Kidney epithelial cell (primary cell): ENCODE data around the gene EXT2. TPM values are rescaled to one million over a fixed set of nuclear protein-coding genes. Genes with fewer than 3 reads are reported as not detected.

Source experiments
- DNase-seq: peaks from one replicate; pipeline ENCODE4 v3.0.0-alpha.2; 2010; ENCODE audit warnings: low read depth
- H3K27me3 ChIP-seq: 2 replicates; pipeline ENCODE4 v1.6.0; 2011; ENCODE audit warnings: low read length; ENCODE audit not compliant: control insufficient read depth, insufficient read depth
- H3K36me3 ChIP-seq: 2 replicates; pipeline ENCODE4 v1.5.1; 2011; ENCODE audit warnings: low read length; ENCODE audit not compliant: control insufficient read depth, insufficient read depth
- H3K4me3 ChIP-seq: 2 replicates; pipeline ENCODE4 v1.5.1; 2011; ENCODE audit warnings: low read depth, mild to moderate bottlenecking, control low read depth, low read length
- CTCF ChIP-seq: IDR thresholded peaks from 2 replicates; pipeline ENCODE4 v1.5.1; 2011; ENCODE audit warnings: mild to moderate bottlenecking, moderate library complexity, low read length, control low read depth, inconsistent platforms; ENCODE audit not compliant: insufficient read depth, poor library complexity, severe bottlenecking
- total RNA-seq: library from RNA; depleted of rRNA; stranded (reverse); fragments of >200 nt; gene quantifications from 2 replicates; pipeline ENCODE4 v1.2.3, GENCODE V29; 2015

EXT2 gene
- total RNA-seq, 1 donor from 2014 or later, result 83.5 TPM

- no peak overlapping the region for H3K4me3 ChIP-seq
- H3K27me3 ChIP-seq, result no peaks in the 10 kb centered on the region
- TF ChIP-seq CTCF, result no peak
- DNase-seq, result no peak
- no peaks in the 10 kb centered on the region for H3K36me3 ChIP-seq
Observed at GRCh38 chr11:44247508-44247907, 152.0 kb downstream of the EXT2 start.

GRCh38 chr11:44248109-44248508, 152.6 kb downstream of the EXT2 start:
- H3K36me3 ChIP-seq, result no peaks in the 10 kb centered on the region
- no peak overlapping the region for H3K4me3 ChIP-seq
- DNase-seq, result no peak
- H3K27me3 ChIP-seq, result no peaks in the 10 kb centered on the region
- no peak for TF ChIP-seq CTCF

- Histone ChIP-seq H3K4me3 (no peak overlapping the region), H3K36me3 (no peaks in the 10 kb centered on the region), H3K27me3 (no peaks in the 10 kb centered on the region)
- TF ChIP-seq CTCF, result no peak
- DNase-seq, result no peak
Observed at GRCh38 chr11:44250421-44250820, 154.9 kb downstream of the EXT2 start.

- no peak overlapping the region for H3K4me3 ChIP-seq
- no peak for TF ChIP-seq CTCF
- no peaks in the 10 kb centered on the region for H3K27me3 ChIP-seq
- no peak for DNase-seq
- no peaks in the 10 kb centered on the region for H3K36me3 ChIP-seq
Observed at GRCh38 chr11:44252999-44253602, 157.6 kb downstream of the EXT2 start.

- no peak for DNase-seq
- Histone ChIP-seq H3K36me3 (no peaks in the 10 kb centered on the region), H3K4me3 (no peak overlapping the region), H3K27me3 (no peaks in the 10 kb centered on the region)
- no peak for TF ChIP-seq CTCF
Observed at GRCh38 chr11:44255406-44256071, 160.1 kb downstream of the EXT2 start.
